HCT116 (cell line): ENCODE measurements around the gene ESYT3. TPM values are rescaled to one million over a fixed set of nuclear protein-coding genes. Genes with fewer than 3 reads are reported as not detected.

Source experiments
- ATAC-seq: fragments of 200-7000 bp; cut with Tn5 transposase; 2 replicates; pipeline ENCODE4 v1.9.1; 2020; ENCODE audit warnings: mild to moderate bottlenecking, moderate library complexity
- BruUV-seq: library from RNA; stranded (reverse); fragments of 400-500 nt; replicated peaks from 2 replicates; lab custom pipeline; 2021; lab: Mats Ljungman, UMichigan
- CTCF ChIA-PET: fragments of 300-600 bp; sonication (Branson Sonifier 250); formaldehyde crosslinking; loops from one replicate; lab custom pipeline; 2021; ENCODE audit warnings: antibody characterized with exemption; lab: Charles Lee
- POLR2A ChIA-PET: fragments of 300-600, 350-600 bp; sonication (Branson Sonifier 250); formaldehyde crosslinking; loops from one replicate; lab custom pipeline; 2021; ENCODE audit warnings: antibody characterized with exemption; lab: Charles Lee
- RAD21 ChIA-PET, 2 experiments: fragments of 300-600 bp; sonication (Branson Sonifier 250); formaldehyde crosslinking; loops; one replicate each; lab custom pipeline; 2023; ENCODE audit warnings: low total read pairs in 2 of 2; ENCODE audit not compliant: uncharacterized antibody in 2 of 2, unreplicated experiment in 2 of 2, low non-redundant PET in 1 of 2; lab: Charles Lee
- DNase-seq: peaks from one replicate; pipeline ENCODE4 v3.0.0-alpha.2; 2010; ENCODE audit warnings: low read depth, low spot score
- H2AFZ ChIP-seq: fragments of 200-600 bp; shearing (Covaris generic), sonication (generic); 2 replicates; pipeline ENCODE4 v1.6.1; 2017; ENCODE audit warnings: low read depth, mixed run types, mixed read lengths, antibody characterized with exemption, low read length; ENCODE audit not compliant: poor library complexity, severe bottlenecking
- H3K27ac ChIP-seq: 2 replicates; pipeline ENCODE4 v1.5.1; 2012; ENCODE audit warnings: low read depth, low read length
- H3K27me3 ChIP-seq: fragments of 200-600 bp; sonication (generic); 2 replicates; pipeline ENCODE4 v1.6.1; 2016; ENCODE audit warnings: mixed run types, low read length, mixed read lengths; ENCODE audit not compliant: insufficient read depth
- H3K36me3 ChIP-seq, 2 experiments: fragments of 200-500 bp in 1 of 2; fragments of 200-600 bp in 1 of 2; sonication (Bioruptor generic) in 1 of 2; sonication (generic) in 1 of 2; 2 replicates each; pipeline versions ENCODE4 v1.5.1 to v1.6.1; 2014 to 2016; ENCODE audit warnings: low read length in 2 of 2, inconsistent platforms in 1 of 2, mixed read lengths in 1 of 2, mixed run types in 1 of 2; ENCODE audit not compliant: insufficient read depth in 2 of 2, control insufficient read depth in 1 of 2
- H3K4me1 ChIP-seq, 2 experiments: fragments of 200-600 bp in 1 of 2; sonication (generic) in 1 of 2; 2 replicates each; pipeline versions ENCODE4 v1.5.1 to v1.6.1; 2012 to 2017; ENCODE audit warnings: low read length in 2 of 2, inconsistent platforms in 1 of 2, mild to moderate bottlenecking in 1 of 2, mixed read lengths in 1 of 2, mixed run types in 1 of 2, moderate library complexity in 1 of 2; ENCODE audit not compliant: insufficient read depth in 2 of 2, control insufficient read depth in 1 of 2
- H3K4me2 ChIP-seq: fragments of 200-600 bp; sonication (generic); 2 replicates; pipeline ENCODE4 v1.6.1; 2017; ENCODE audit warnings: mixed run types, low read length, mixed read lengths
- H3K4me3 ChIP-seq, 2 experiments: fragments of 200-600 bp in 1 of 2; sonication (generic) in 1 of 2; replicated peaks in 1 of 2; 2 replicates each; pipeline ENCODE4 v1.5.1; 2011 to 2016; ENCODE audit warnings: low read length in 2 of 2, control low read depth in 1 of 2, low read depth in 1 of 2, mild to moderate bottlenecking in 1 of 2, mixed read lengths in 1 of 2, mixed run types in 1 of 2
- H3K79me2 ChIP-seq: fragments of 200-600 bp; sonication (generic); 2 replicates; pipeline ENCODE4 v1.6.1; 2017; ENCODE audit warnings: mild to moderate bottlenecking, mixed run types, low read length, moderate library complexity, mixed read lengths; ENCODE audit not compliant: insufficient read depth
- H3K9ac ChIP-seq: fragments of 200-600 bp; sonication (generic); 2 replicates; pipeline ENCODE4 v1.6.1; 2016; ENCODE audit warnings: low read length, mixed read lengths
- H3K9me2 ChIP-seq: fragments of 200-600 bp; sonication (generic), shearing (Covaris generic); 2 replicates; pipeline ENCODE4 v1.6.1; 2017; ENCODE audit warnings: mixed run types, mild to moderate bottlenecking, moderate library complexity; ENCODE audit not compliant: insufficient read depth
- H3K9me3 ChIP-seq, 2 experiments: fragments of 200-500 bp in 1 of 2; fragments of 200-600 bp in 1 of 2; sonication (Bioruptor generic) in 1 of 2; sonication (generic) in 1 of 2; 2 replicates each; pipeline ENCODE4 v1.6.1; 2014 to 2017; ENCODE audit warnings: low read length in 2 of 2, mixed read lengths in 2 of 2, inconsistent platforms in 1 of 2, low read depth in 1 of 2, mild to moderate bottlenecking in 1 of 2, mixed run types in 1 of 2, moderate library complexity in 1 of 2; ENCODE audit not compliant: control insufficient read depth in 1 of 2, insufficient read depth in 1 of 2
- H4K20me1 ChIP-seq: fragments of 200-600 bp; sonication (generic), shearing (Covaris generic); 2 replicates; pipeline ENCODE4 v1.6.1; 2017; ENCODE audit warnings: mixed run types, mild to moderate bottlenecking, moderate library complexity; ENCODE audit not compliant: insufficient read depth
- CBX3 ChIP-seq: IDR thresholded peaks from 2 replicates; pipeline ENCODE4 v1.6.1; 2012; ENCODE audit warnings: low read depth
- CEBPB ChIP-seq: IDR thresholded peaks from 2 replicates; pipeline ENCODE4 v1.6.1; 2012; ENCODE audit warnings: low read depth
- ELF1 ChIP-seq: IDR thresholded peaks from 2 replicates; pipeline ENCODE4 v1.6.1; 2012; ENCODE audit warnings: low read depth, borderline replicate concordance
- EZH2phosphoT487 ChIP-seq: fragments of 200-600 bp; IDR thresholded peaks from 2 replicates; pipeline ENCODE4 v1.6.1; 2018; ENCODE audit warnings: antibody characterized with exemption, borderline replicate concordance
- MAX ChIP-seq: IDR thresholded peaks from 2 replicates; pipeline ENCODE4 v1.6.1; 2012
- POLR2AphosphoS5 ChIP-seq: IDR thresholded peaks from 2 replicates; pipeline ENCODE4 v1.6.1; 2011; ENCODE audit warnings: mild to moderate bottlenecking, low read depth, low read length, moderate library complexity
- RAD21 ChIP-seq: IDR thresholded peaks from 2 replicates; pipeline ENCODE4 v1.6.1; 2012; ENCODE audit warnings: low read depth, mild to moderate bottlenecking
- REST ChIP-seq: IDR thresholded peaks from 2 replicates; pipeline ENCODE4 v1.6.1; 2012; ENCODE audit warnings: low read depth
- SIN3A ChIP-seq: IDR thresholded peaks from 2 replicates; pipeline ENCODE4 v1.6.1; 2012; ENCODE audit warnings: low read depth
- SP1 ChIP-seq: IDR thresholded peaks from 2 replicates; pipeline ENCODE4 v1.6.1; 2012; ENCODE audit warnings: low read depth
- SRF ChIP-seq: IDR thresholded peaks from 2 replicates; pipeline ENCODE4 v1.6.1; 2012; ENCODE audit warnings: low read depth
- YY1 ChIP-seq: IDR thresholded peaks from 2 replicates; pipeline ENCODE4 v1.6.1; 2011; ENCODE audit warnings: low read length, low read depth, moderate library complexity, mild to moderate bottlenecking; ENCODE audit not compliant: insufficient replicate concordance; ENCODE audit errors: extremely low read depth
- intact Hi-C: fragments of 100-400 bp; cut with micrococcal nuclease; formaldehyde crosslinking; loops from 2 replicates; pipeline ENCODE4 v1.10.0; 2022
- total RNA-seq: library from RNA; stranded (reverse); gene quantifications from one replicate; pipeline ENCODE4 v1.2.1, GENCODE V29; 2021; ENCODE audit not compliant: unreplicated experiment
- TF ChIP-seq, protein P1 (sequence below), 3 experiments: fragments of 200-600 bp in 1 of 3; sonication (generic) in 1 of 3; IDR thresholded peaks in 2 of 3; conservative IDR thresholded peaks in 1 of 3; 2 replicates each; pipeline ENCODE4 v1.5.1; 2012 to 2017; ENCODE audit warnings: low read depth in 2 of 3, low read length in 2 of 3, antibody characterized with exemption in 1 of 3, borderline replicate concordance in 1 of 3, control low read depth in 1 of 3, mild to moderate bottlenecking in 1 of 3, mixed read lengths in 1 of 3, mixed run types in 1 of 3, moderate library complexity in 1 of 3; ENCODE audit not compliant: insufficient read depth in 1 of 3

The ESYT3 gene
- total RNA-seq, 1 experiment from 2014 or later = 0.05 TPM

DNA sequence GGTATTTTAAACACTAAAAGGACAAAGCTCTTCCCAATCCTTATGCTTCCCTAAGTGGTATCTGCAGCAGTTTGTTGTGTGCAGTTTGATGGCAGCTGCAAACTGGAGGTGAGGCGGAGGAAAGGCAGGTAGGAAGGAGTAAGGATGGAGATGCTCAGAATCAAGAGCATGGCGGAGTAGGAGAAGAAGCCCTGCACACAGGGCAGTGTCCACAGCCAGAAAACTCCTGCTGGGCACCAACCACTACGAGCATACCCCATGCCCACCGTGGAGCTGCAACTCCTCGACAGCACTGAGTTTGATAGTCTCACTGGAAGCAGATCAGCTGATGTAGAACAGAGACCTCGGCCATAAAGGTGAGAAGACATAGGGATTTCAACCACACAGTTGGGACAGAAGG lies 30.3 kb upstream of the ESYT3 start:
- POLR2A ChIA-PET = no interaction called here
- Histone ChIP-seq H3K4me2 (no peak overlapping the region), H3K27me3 (no peaks in the 10 kb centered on the region), H2AFZ (no peak overlapping the region), H4K20me1 (no peaks in the 10 kb centered on the region), H3K9me2 (no peaks in the 10 kb centered on the region), H3K9me3 (no peaks in the 10 kb centered on the region), H3K36me3 (no peaks in the 10 kb centered on the region), H3K4me3 (no peak overlapping the region), H3K79me2 (no peaks in the 10 kb centered on the region), H3K9ac (no peak overlapping the region), H3K4me1 (no peaks in the 10 kb centered on the region), H3K27ac (no peak overlapping the region)
- RAD21 ChIA-PET = interaction anchor here in 1 of 2 experiments (0.6 kb wide), 1 partner anchor 511 kb away, joined by 6 read pairs; no protein-coding TSS in a partner anchor
- TF ChIP-seq RAD21 (no peak), SRF (no peak), SP1 (no peak), SIN3A (no peak), ELF1 (no peak), EZH2phosphoT487 (no peak), MAX (no peak), YY1 (no peak), POLR2AphosphoS5 (no peak), CEBPB (no peak), REST (no peak), CBX3 (no peak)
- TF ChIP-seq, protein P1, sequence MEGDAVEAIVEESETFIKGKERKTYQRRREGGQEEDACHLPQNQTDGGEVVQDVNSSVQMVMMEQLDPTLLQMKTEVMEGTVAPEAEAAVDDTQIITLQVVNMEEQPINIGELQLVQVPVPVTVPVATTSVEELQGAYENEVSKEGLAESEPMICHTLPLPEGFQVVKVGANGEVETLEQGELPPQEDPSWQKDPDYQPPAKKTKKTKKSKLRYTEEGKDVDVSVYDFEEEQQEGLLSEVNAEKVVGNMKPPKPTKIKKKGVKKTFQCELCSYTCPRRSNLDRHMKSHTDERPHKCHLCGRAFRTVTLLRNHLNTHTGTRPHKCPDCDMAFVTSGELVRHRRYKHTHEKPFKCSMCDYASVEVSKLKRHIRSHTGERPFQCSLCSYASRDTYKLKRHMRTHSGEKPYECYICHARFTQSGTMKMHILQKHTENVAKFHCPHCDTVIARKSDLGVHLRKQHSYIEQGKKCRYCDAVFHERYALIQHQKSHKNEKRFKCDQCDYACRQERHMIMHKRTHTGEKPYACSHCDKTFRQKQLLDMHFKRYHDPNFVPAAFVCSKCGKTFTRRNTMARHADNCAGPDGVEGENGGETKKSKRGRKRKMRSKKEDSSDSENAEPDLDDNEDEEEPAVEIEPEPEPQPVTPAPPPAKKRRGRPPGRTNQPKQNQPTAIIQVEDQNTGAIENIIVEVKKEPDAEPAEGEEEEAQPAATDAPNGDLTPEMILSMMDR (IDR thresholded peaks at IDR 0.05 in 2 of 3, conservative IDR thresholded peaks at IDR 0.05 in 1 of 3; ENCODE audit: borderline replicate concordance in 1 of 3, insufficient read depth in 1 of 3, low read depth in 2 of 3, low read length in 2 of 3) = no peak
- DNase-seq (no peak), ATAC-seq (no peak)
- BruUV-seq = no TSS peak
- CTCF ChIA-PET = no interaction called here
- intact Hi-C loops = no loop called here
